ENCODE measurements around the gene TRUB1.
A peak's percentile ranks its signal among the peaks of the same experiment; 100 is the strongest.
"Not testable (repeated sequence)": the region's sequence is repeated elsewhere in the genome, so short reads cannot be mapped to it uniquely, and the experiment has no call there.

The TRUB1 gene

GRCh38 chr10:114937962-114938855 is at the start of gene TRUB1:
TRUB1 (plus strand) TSS chr10:114938195; CDS start chr10:114938254, 59 bp downstream.
- H3K4me3 ChIP-seq (ENCODE audit: low read depth, low read length): peak within 1 kb of the TSS; percentile 98
- TF ChIP-seq CTCF (IDR thresholded peaks at IDR 0.05; ENCODE audit: low read depth, low read length): no peak

- H3K4me3 ChIP-seq (ENCODE audit: low read depth, low read length): no peak overlapping the region
- TF ChIP-seq CTCF (IDR thresholded peaks at IDR 0.05; ENCODE audit: low read depth, low read length): no peak
Observed at GRCh38 chr10:114893251-114893650, 44.7 kb upstream of the TRUB1 start.

- TF ChIP-seq CTCF (IDR thresholded peaks at IDR 0.05; ENCODE audit: low read depth, low read length): no peak
- no peak overlapping the region for H3K4me3 ChIP-seq (ENCODE audit: low read depth, low read length)
Observed at GRCh38 chr10:114894911-114895310, 43.1 kb upstream of the TRUB1 start.

DNA sequence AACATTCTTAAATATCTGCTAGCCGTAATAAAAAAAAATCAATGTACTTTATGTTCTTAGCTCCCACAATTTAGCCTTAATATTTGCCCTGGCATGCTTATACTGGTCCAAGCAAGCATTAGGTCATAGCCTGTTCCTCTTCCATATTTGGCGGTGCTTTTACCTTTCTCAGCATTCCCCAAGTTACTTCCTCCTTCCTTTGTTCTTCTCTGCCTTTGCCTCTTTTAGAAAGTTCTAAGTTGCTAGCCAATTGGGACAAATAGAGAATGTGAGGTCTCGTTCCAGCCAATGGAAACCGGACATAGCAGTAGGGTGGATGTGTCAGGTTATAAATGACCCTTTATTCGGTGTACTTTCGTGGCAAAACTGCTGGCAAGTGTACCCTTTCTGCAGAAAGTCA is 41.0 kb upstream of the TRUB1 start:
- not testable (repeated sequence) for H3K4me3 ChIP-seq (ENCODE audit: low read depth, low read length)

DNA sequence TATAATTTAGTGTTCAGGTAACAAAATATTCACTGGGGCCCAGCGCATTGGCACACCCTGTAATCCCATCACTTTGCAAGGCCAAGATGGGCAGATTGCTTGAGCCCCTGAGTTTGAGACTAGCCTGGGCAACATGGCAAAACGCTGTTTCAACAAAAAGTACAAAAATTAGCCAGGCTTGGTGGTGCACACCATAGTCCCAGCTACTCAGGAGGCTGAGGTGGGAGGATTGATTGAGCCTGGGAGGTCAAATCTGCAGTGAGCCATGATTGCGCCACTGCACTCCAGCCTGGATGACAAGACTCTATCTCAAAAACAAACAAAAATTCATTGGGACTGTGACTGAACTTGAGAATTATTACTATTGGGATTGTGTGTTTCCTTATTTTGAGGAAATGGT is 40.4 kb upstream of the TRUB1 start:
- H3K4me3 ChIP-seq (ENCODE audit: low read depth, low read length): no peak overlapping the region
- TF ChIP-seq CTCF (IDR thresholded peaks at IDR 0.05; ENCODE audit: low read depth, low read length): no peak

DNA sequence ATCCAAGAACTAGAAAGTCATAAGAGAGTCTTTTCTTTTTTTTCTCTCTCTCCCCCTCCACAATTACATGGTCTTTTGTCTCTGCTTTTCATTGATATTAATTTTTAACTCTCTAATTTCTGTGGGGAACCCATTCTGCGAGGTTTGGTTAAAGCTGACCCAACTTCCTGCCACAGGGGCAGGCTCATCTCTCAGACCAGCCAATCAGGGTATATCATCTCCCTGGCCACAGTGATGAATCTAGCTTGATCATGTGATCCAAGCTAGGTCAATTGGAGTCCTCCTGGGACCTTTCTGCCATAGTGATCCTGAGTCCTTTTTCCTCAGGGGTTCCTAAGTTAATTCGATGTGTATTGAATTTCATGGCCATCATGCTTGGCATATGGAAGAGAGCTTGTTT is 38.0 kb upstream of the TRUB1 start:
- no peak for TF ChIP-seq CTCF (IDR thresholded peaks at IDR 0.05; ENCODE audit: low read depth, low read length)
- H3K4me3 ChIP-seq (ENCODE audit: low read depth, low read length): no peak overlapping the region

DNA sequence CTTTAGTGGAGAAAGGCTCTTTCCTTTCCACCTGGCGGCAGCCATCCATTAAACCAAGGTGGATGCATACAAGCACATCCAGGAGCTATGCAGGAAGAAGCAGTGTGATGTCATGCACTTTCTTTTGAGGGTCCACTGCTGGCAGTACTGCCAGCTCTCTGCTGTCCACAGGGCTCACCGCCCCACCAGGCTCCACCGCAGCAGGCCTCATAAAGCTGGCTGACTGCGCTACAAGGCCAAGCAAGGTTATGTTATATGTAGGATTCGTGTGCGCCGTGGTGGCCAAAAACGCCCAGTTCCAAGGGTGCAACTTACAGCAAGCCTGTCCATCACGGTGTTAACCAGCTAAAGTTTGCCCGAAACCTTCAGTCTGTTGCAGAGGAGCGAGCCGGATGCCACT is 37.3 kb upstream of the TRUB1 start:
- no peak overlapping the region for H3K4me3 ChIP-seq (ENCODE audit: low read depth, low read length)

More for the DNA sequence above, 37.3 kb upstream of the TRUB1 start:
- TF ChIP-seq CTCF (IDR thresholded peaks at IDR 0.05; ENCODE audit: low read depth, low read length): no peak
